Measurements from ENCODE around the gene PKLR.

- TF ChIP-seq CTCF (IDR thresholded peaks at IDR 0.05; ENCODE audit: low read length), result no peak
- no peak for TF ChIP-seq EZH2 (IDR thresholded peaks at IDR 0.05; ENCODE audit: borderline replicate concordance, low read length)
Observed at GRCh38 chr1:155285063-155285462, 16.2 kb downstream of the PKLR start.

Measured in OCI-LY1 (cell line).